ENCODE data around the gene EYS. TPM values are rescaled to one million over a fixed set of nuclear protein-coding genes. Genes with fewer than 3 reads are reported as not detected.

Gene EYS
- total RNA-seq, 2 experiments from 2014 or later = not detected

DNA sequence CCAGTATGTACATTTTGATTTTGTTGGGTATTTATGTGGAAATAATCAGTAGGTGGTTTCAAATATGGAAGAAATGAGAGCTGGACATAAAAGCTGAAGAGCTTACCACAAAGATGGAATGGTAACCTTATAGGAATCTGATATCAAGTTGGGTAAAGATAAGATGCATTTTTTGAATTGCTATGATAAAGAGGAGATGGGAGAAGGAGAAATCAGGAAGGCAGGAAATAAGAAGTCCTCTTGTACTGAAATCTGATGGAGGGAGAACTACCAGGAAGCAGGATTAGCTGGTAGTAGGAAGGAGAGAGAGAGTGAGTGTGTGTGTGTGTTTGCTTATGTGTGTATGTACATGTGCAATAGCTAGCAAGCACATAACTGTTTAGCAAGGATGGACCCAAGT is 1603.0 kb downstream of the EYS start:
- H3K27ac Mint-ChIP-seq = no peak overlapping the region
- Histone ChIP-seq H3K27me3 (ENCODE audit: control insufficient read depth in 1 of 2, insufficient read depth in 2 of 2, low read length in 2 of 2) (no peaks in the 10 kb centered on the region), H3K4me3 (ENCODE audit: low read length) (no peak overlapping the region), H3K9me3 (ENCODE audit: control insufficient read depth in 1 of 2, insufficient read depth in 1 of 2, low read length in 2 of 2) (no peaks in the 10 kb centered on the region), H3K27ac (ENCODE audit: low read depth in 1 of 2, low read length in 2 of 2) (no peak overlapping the region), H3K36me3 (ENCODE audit: insufficient read depth, low read length) (no peaks in the 10 kb centered on the region), H3K4me1 (ENCODE audit: insufficient read depth, low read length) (no peaks in the 10 kb centered on the region)
- H3K27me3 Mint-ChIP-seq = no peaks in the 10 kb centered on the region
- ChIA-PET CTCF (no interaction called here), POLR2A (no interaction called here)
- no peaks in the 10 kb centered on the region for H3K4me1 Mint-ChIP-seq (ENCODE audit: low read depth)
- H3K4me3 Mint-ChIP-seq = no peak overlapping the region
- ATAC-seq (ENCODE audit: poor library complexity) = no peak
- DNase-seq = no peak
- H3K9me3 Mint-ChIP-seq = peaks cover 6% of the 10 kb centered on the region
- TF ChIP-seq, protein P1, sequence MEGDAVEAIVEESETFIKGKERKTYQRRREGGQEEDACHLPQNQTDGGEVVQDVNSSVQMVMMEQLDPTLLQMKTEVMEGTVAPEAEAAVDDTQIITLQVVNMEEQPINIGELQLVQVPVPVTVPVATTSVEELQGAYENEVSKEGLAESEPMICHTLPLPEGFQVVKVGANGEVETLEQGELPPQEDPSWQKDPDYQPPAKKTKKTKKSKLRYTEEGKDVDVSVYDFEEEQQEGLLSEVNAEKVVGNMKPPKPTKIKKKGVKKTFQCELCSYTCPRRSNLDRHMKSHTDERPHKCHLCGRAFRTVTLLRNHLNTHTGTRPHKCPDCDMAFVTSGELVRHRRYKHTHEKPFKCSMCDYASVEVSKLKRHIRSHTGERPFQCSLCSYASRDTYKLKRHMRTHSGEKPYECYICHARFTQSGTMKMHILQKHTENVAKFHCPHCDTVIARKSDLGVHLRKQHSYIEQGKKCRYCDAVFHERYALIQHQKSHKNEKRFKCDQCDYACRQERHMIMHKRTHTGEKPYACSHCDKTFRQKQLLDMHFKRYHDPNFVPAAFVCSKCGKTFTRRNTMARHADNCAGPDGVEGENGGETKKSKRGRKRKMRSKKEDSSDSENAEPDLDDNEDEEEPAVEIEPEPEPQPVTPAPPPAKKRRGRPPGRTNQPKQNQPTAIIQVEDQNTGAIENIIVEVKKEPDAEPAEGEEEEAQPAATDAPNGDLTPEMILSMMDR (IDR thresholded peaks at IDR 0.05) = no peak
- intact Hi-C loops (cut with DNase I, micrococcal nuclease) = no loop called here
- no peaks in the 10 kb centered on the region for H3K36me3 Mint-ChIP-seq (ENCODE audit: low read depth)

GRCh38 chr6:64103480-64103879 is 1603.5 kb downstream of the EYS start:
- POLR2A ChIA-PET = no interaction called here
- Histone ChIP-seq H3K4me1 (ENCODE audit: insufficient read depth, low read length) (no peaks in the 10 kb centered on the region), H3K4me3 (ENCODE audit: low read length) (no peak overlapping the region), H3K27ac (ENCODE audit: low read depth in 1 of 2, low read length in 2 of 2) (no peak overlapping the region), H3K9me3 (ENCODE audit: control insufficient read depth in 1 of 2, insufficient read depth in 1 of 2, low read length in 2 of 2) (peaks cover 0 to 2% of the 10 kb centered on the region in 2 experiments), H3K36me3 (ENCODE audit: insufficient read depth, low read length) (no peaks in the 10 kb centered on the region), H3K27me3 (ENCODE audit: control insufficient read depth in 1 of 2, insufficient read depth in 2 of 2, low read length in 2 of 2) (no peaks in the 10 kb centered on the region)
- Mint-ChIP-seq H3K36me3 (ENCODE audit: low read depth) (no peaks in the 10 kb centered on the region), H3K27ac (no peak overlapping the region), H3K9me3 (peaks cover 3% of the 10 kb centered on the region), H3K27me3 (no peaks in the 10 kb centered on the region), H3K4me3 (no peak overlapping the region), H3K4me1 (ENCODE audit: low read depth) (no peaks in the 10 kb centered on the region)
- intact Hi-C loops (cut with DNase I, micrococcal nuclease) = no loop called here
- no peak for ATAC-seq (ENCODE audit: poor library complexity)
- no peak for DNase-seq
- CTCF ChIA-PET = no interaction called here
- TF ChIP-seq, protein P1 (IDR thresholded peaks at IDR 0.05) = no peak

DNA sequence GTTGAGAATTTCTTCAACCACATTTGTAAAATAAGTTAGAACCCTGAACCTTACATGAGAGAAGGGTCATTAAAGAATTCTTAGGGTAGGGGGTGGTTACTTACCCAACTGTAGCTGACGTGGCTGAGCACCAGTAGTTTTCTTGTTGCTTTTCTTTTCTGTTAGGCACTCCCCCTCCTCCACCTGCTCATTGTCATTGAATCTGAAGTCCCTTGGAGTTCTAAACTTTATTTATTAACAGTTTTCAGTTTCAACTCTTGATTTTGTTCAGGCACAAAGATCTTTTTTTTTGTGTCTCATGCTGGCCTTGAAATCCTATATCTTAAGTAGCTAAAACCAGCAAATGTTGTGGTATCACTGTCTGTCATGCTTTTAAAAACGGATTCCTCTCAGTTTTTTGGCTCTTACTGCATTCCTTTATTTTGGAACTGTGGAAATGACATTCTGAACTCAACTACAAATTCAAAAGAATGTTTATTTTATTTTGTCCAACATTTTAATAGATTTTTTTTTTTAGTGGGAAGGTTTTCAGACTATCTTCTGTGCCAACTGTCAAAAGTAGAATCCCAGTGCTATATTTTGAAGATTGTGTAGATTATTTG is 1606.2 kb downstream of the EYS start:
- CTCF ChIA-PET = no interaction called here
- POLR2A ChIA-PET = no interaction called here

More for the DNA sequence above, 1606.2 kb downstream of the EYS start:
- H3K27me3 Mint-ChIP-seq = no peaks in the 10 kb centered on the region
- DNase-seq (no peak), ATAC-seq (ENCODE audit: poor library complexity) (no peak)
- H3K9me3 ChIP-seq (ENCODE audit: control insufficient read depth in 1 of 2, insufficient read depth in 1 of 2, low read length in 2 of 2) = peaks cover 0 to 6% of the 10 kb centered on the region in 2 experiments
- TF ChIP-seq, protein P1 (IDR thresholded peaks at IDR 0.05) = no peak
- no peak overlapping the region for H3K4me3 ChIP-seq (ENCODE audit: low read length)
- H3K9me3 Mint-ChIP-seq = peaks cover 5% of the 10 kb centered on the region
- H3K36me3 ChIP-seq (ENCODE audit: insufficient read depth, low read length) = no peaks in the 10 kb centered on the region
- intact Hi-C loops (cut with DNase I, micrococcal nuclease) = no loop called here
- H3K4me3 Mint-ChIP-seq = no peak overlapping the region
- no peaks in the 10 kb centered on the region for H3K4me1 Mint-ChIP-seq (ENCODE audit: low read depth)
- H3K27me3 ChIP-seq (ENCODE audit: control insufficient read depth in 1 of 2, insufficient read depth in 2 of 2, low read length in 2 of 2) = no peaks in the 10 kb centered on the region
- no peaks in the 10 kb centered on the region for H3K4me1 ChIP-seq (ENCODE audit: insufficient read depth, low read length)
- H3K36me3 Mint-ChIP-seq (ENCODE audit: low read depth) = no peaks in the 10 kb centered on the region
- H3K27ac ChIP-seq (ENCODE audit: low read depth in 1 of 2, low read length in 2 of 2) = no peak overlapping the region
- no peak overlapping the region for H3K27ac Mint-ChIP-seq
